Breast epithelium (tissue), 3 donors: Measurements from ENCODE around the gene ARHGAP4.

ENCODE experiments used
- POLR2A ChIP-seq: fragments of 450-650 bp; IDR thresholded peaks from one replicate; pipeline ENCODE4 v1.6.1; 2016; ENCODE audit warnings: antibody characterized with exemption, mild to moderate bottlenecking, moderate library complexity
- POLR2AphosphoS5 ChIP-seq, 3 donors: sonication (generic); formaldehyde crosslinking; IDR thresholded peaks; one replicate each; pipeline ENCODE4 v1.6.1; 2017; ENCODE audit warnings: antibody characterized with exemption in 3 of 3
- TF ChIP-seq, protein P1 (sequence below), 3 donors: fragments of 450-650 bp; IDR thresholded peaks; one replicate each; pipeline ENCODE4 v1.5.1; 2016 to 2017; ENCODE audit warnings: antibody characterized with exemption in 3 of 3, mild to moderate bottlenecking in 3 of 3, moderate library complexity in 3 of 3

DNA sequence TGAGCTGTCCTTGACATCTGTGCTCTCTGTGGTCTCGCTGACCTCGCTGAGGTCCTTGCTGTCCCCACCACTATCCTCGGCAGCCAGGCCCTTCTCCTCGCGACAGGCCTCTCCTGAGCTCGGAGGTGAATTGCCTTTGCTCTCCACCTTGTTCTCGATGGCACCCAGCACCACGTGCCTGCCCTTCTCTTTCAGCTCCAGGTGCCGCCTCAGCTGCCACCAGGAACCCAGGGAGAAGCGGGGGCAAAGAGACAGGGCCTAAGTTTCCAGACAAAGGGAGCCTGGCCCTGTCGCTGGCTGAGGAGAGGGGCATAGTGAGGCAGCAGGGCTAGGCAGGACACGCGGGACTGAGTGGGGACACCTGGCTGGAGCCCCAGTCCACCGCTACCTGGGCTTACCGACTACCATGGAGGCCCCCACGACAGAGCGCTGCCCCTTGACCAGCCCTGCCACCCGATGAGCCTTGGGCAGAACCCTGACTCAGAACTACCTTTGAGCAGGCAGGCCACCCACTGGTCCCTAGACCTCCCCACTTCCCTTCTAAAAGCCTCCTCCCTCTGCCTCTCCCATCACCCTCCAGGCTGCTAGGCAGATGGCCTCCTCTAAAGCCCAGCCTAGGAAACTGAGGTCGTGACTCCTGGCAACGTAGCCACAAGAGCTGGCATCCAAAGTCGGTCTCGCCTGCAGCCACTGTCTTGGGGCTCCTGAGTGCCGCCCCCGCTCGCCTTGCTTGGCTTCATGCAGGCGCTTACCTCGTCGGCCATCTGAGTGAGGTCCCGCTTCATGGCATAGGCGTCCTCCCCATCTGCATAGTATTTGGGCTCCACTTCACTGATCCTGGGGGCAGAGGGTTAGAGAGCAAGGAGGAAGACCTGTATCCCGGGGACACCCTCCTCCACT lies 4.2 kb upstream of the ARHGAP4 start:
- TF ChIP-seq, protein P1, sequence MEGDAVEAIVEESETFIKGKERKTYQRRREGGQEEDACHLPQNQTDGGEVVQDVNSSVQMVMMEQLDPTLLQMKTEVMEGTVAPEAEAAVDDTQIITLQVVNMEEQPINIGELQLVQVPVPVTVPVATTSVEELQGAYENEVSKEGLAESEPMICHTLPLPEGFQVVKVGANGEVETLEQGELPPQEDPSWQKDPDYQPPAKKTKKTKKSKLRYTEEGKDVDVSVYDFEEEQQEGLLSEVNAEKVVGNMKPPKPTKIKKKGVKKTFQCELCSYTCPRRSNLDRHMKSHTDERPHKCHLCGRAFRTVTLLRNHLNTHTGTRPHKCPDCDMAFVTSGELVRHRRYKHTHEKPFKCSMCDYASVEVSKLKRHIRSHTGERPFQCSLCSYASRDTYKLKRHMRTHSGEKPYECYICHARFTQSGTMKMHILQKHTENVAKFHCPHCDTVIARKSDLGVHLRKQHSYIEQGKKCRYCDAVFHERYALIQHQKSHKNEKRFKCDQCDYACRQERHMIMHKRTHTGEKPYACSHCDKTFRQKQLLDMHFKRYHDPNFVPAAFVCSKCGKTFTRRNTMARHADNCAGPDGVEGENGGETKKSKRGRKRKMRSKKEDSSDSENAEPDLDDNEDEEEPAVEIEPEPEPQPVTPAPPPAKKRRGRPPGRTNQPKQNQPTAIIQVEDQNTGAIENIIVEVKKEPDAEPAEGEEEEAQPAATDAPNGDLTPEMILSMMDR (IDR thresholded peaks at IDR 0.05), result no peak
- TF ChIP-seq POLR2AphosphoS5 (IDR thresholded peaks at IDR 0.05) (no peak), POLR2A (no peak)
